Measurements from ENCODE around the gene GPR183. TPM values are rescaled to one million over a fixed set of nuclear protein-coding genes. Genes with fewer than 3 reads are reported as not detected.

The GPR183 gene
- total RNA-seq, 1 donor from 2014 or later = 0.19 TPM

DNA sequence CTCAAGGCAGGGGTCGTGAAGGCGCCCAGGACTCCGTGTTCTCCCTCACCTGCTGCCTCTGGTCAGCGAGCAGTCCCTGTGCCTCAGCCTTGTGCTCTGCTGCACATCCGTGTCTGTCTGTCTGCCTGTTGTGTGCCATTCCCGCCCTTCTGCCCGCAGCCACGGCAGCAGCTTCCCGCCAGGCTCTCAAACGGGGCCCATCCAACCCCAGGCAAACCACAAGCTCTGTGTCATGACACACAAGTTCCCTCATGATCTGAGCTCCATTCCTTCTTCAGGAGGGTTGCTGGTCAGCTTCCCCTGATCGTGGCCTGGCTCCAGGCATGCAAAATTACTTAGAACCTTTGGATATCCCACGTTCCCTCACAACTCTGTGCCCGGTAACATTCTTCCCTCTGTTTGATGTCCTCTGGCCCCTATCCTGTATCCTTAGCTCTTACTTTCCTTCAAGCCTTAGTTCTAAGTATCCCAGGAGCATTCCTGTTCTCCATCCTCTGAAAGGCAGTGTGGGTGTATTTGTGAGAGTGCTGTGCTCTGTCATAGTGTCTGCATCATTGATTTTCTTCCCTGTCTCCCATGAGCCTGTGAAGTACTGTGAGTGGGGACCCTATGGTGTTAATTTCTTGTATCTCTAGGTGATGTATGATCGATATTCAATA is 3.2 kb downstream of the GPR183 start:
- Mint-ChIP-seq H3K36me3 (ENCODE audit: unreplicated experiment) (peaks cover 9% of the 10 kb centered on the region), H3K4me1 (ENCODE audit: unreplicated experiment) (peaks cover 26% of the 10 kb centered on the region), H3K27me3 (ENCODE audit: unreplicated experiment) (no peaks in the 10 kb centered on the region), H3K27ac (ENCODE audit: unreplicated experiment) (no peak overlapping the region), H3K4me3 (ENCODE audit: unreplicated experiment) (no peak overlapping the region), H3K9me3 (ENCODE audit: unreplicated experiment) (no peaks in the 10 kb centered on the region)
- TF ChIP-seq, protein P1, sequence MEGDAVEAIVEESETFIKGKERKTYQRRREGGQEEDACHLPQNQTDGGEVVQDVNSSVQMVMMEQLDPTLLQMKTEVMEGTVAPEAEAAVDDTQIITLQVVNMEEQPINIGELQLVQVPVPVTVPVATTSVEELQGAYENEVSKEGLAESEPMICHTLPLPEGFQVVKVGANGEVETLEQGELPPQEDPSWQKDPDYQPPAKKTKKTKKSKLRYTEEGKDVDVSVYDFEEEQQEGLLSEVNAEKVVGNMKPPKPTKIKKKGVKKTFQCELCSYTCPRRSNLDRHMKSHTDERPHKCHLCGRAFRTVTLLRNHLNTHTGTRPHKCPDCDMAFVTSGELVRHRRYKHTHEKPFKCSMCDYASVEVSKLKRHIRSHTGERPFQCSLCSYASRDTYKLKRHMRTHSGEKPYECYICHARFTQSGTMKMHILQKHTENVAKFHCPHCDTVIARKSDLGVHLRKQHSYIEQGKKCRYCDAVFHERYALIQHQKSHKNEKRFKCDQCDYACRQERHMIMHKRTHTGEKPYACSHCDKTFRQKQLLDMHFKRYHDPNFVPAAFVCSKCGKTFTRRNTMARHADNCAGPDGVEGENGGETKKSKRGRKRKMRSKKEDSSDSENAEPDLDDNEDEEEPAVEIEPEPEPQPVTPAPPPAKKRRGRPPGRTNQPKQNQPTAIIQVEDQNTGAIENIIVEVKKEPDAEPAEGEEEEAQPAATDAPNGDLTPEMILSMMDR (IDR thresholded peaks at IDR 0.05) = no peak
- no peak for DNase-seq (ENCODE audit: extremely low spot score, unreplicated experiment)

DNA sequence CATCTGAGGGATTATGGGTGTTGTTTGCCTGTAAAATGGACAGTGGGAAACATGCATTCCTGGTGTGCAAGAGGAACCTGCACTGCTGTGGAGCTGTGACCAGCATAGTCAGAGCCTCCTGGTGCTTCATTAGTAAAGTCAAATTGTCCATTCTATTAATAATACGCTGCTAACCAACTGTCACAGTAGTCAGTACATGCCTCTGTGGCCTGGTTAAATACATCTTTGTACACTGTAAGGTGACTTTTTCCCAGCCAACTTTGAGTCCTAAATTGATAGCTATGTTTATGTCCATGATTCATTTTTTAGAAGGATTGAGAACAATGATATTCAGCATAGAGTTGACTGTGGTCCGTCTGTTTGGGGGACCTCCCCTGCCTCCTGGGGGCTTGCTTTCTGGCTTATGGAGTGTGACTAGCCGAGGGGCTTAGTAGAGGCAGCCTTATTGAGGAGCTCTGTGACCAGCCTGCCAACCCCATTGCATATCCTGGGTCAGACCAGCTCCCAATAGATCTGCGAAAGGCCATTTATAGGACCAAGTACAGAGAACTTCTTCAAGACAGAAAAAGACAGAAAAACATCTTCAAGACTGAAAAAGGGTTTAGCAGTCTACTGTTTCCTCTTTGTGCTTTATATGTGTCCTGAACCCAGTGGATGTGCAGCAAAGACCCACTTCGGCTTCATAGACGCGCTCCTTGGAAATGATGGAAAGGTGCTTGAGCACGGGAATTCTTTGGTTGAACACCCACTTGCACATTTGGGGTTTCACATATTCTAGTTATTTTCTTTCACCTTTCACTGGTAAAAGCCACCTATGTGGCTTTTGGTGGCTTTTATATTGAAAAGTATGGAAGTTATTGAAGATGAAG is 4.3 kb downstream of the GPR183 start:
- peaks cover 17% of the 10 kb centered on the region for H3K4me1 Mint-ChIP-seq (ENCODE audit: unreplicated experiment)
- TF ChIP-seq, protein P1 (IDR thresholded peaks at IDR 0.05) = no peak
- H3K27ac Mint-ChIP-seq (ENCODE audit: unreplicated experiment) = no peak overlapping the region
- no peak for DNase-seq (ENCODE audit: extremely low spot score, unreplicated experiment)
- H3K9me3 Mint-ChIP-seq (ENCODE audit: unreplicated experiment) = no peaks in the 10 kb centered on the region
- H3K4me3 Mint-ChIP-seq (ENCODE audit: unreplicated experiment) = no peak overlapping the region
- H3K27me3 Mint-ChIP-seq (ENCODE audit: unreplicated experiment) = no peaks in the 10 kb centered on the region
- peaks cover 4% of the 10 kb centered on the region for H3K36me3 Mint-ChIP-seq (ENCODE audit: unreplicated experiment)

DNA sequence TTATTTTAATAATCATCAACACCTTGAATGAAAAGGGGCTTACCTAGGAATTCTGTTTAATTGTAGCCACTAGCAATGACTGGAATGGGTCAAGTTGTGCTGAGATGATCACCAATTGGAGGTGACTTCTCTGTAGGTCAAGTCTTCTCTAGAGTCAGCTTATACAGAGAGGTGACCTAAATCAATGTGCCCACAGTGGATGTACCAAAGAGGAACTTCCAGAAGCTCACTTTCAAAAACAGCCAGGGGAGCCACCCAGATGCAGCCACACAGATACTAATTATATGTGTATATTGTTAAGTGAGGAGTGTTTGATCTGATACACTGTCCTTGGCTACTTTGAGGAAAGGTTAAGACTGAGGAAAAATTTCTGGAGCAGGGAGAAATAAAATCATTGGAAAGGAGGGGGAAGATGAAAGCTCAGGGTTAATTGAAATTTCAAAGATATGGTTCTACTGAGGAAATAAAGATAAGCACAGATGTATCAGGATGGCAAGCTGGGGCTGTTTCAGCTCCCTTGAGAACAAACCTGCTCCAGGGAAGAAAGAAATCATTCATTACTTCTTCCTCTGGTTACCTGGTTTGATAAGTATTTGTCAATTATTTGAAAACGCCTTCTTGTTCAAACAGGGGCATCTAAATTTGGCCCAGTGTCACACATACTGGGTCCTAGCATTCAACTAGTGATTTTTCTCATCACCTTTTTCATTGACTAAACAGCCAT is 5.1 kb downstream of the GPR183 start:
- H3K36me3 Mint-ChIP-seq (ENCODE audit: unreplicated experiment) = peaks cover 4% of the 10 kb centered on the region
- no peaks in the 10 kb centered on the region for H3K27me3 Mint-ChIP-seq (ENCODE audit: unreplicated experiment)
- no peak overlapping the region for H3K27ac Mint-ChIP-seq (ENCODE audit: unreplicated experiment)
- no peak overlapping the region for H3K4me3 Mint-ChIP-seq (ENCODE audit: unreplicated experiment)
- DNase-seq (ENCODE audit: extremely low spot score, unreplicated experiment) = no peak
- H3K4me1 Mint-ChIP-seq (ENCODE audit: unreplicated experiment) = peaks cover 11% of the 10 kb centered on the region
- H3K9me3 Mint-ChIP-seq (ENCODE audit: unreplicated experiment) = no peaks in the 10 kb centered on the region
- TF ChIP-seq, protein P1 (IDR thresholded peaks at IDR 0.05) = no peak

DNA sequence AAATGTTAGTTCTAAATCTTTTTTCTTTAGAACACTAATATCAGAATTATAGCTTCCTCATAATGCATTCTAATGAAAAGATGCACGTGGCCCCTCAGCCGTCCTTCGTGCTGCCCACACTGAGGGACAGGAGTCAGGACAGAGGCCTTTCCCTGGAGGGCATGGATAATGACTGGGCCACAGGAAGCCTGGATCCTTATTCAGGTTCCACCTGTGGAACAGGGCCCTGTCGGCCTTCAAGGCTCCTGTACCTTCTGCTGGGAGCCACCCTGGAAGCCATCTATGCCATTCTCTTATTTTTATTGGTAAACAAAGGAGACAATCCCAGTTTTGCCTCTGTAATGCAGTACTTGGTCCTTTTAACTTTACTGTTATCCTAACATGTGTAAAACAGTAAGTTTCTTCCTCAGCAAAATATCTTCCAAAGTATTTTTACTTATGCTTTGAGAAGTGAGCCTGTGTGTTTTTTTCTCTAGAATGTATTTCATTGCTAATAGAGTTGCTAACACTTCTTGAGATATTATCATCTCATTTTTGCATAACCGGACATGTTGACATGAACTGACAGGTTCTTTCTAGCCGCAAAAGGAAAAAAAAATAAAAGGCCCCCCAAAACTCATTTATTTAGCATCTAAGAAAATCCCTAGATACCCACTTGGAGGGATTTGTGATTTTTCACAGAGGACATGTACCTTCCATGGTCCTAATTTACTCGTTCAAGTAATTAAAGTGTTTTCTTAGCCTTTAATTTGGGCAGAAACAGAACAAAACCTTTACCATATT is 6.0 kb downstream of the GPR183 start:
- Mint-ChIP-seq H3K27me3 (ENCODE audit: unreplicated experiment) (no peaks in the 10 kb centered on the region), H3K4me3 (ENCODE audit: unreplicated experiment) (no peak overlapping the region), H3K36me3 (ENCODE audit: unreplicated experiment) (peaks cover 4% of the 10 kb centered on the region), H3K9me3 (ENCODE audit: unreplicated experiment) (no peaks in the 10 kb centered on the region), H3K27ac (ENCODE audit: unreplicated experiment) (no peak overlapping the region), H3K4me1 (ENCODE audit: unreplicated experiment) (peaks cover 7% of the 10 kb centered on the region)
- TF ChIP-seq, protein P1 (IDR thresholded peaks at IDR 0.05) = no peak
- DNase-seq (ENCODE audit: extremely low spot score, unreplicated experiment) = no peak
